Thymus (tissue), 11 donors: Measurements from ENCODE around the gene ARHGAP18. TPM values are rescaled to one million over a fixed set of nuclear protein-coding genes. Genes with fewer than 3 reads are reported as not detected.
A peak's percentile ranks its signal among the peaks of the same experiment; 100 is the strongest.

ENCODE experiments used
- DNase-seq, 9 donors: peaks; one replicate each; pipeline ENCODE4 v3.0.0-alpha.2; 2013; ENCODE audit warnings: low spot score in 9 of 9, low read depth in 6 of 9, missing footprints in 1 of 9
- H3K27ac ChIP-seq, 2 donors: one replicate each; pipeline ENCODE4 v1.5.1; 2013; ENCODE audit warnings: control low read depth in 1 of 2, low read depth in 1 of 2, low read length in 1 of 2, mild to moderate bottlenecking in 1 of 2, moderate library complexity in 1 of 2
- H3K27me3 ChIP-seq, 2 donors: one replicate each; pipeline ENCODE4 v1.5.1; 2013; ENCODE audit warnings: low read length in 1 of 2; ENCODE audit not compliant: control insufficient read depth in 2 of 2, insufficient read depth in 1 of 2
- H3K36me3 ChIP-seq, 2 donors: one replicate each; pipeline ENCODE4 v1.5.1; 2013; ENCODE audit warnings: low read length in 1 of 2, mild to moderate bottlenecking in 1 of 2, moderate library complexity in 1 of 2; ENCODE audit not compliant: control insufficient read depth in 2 of 2, insufficient read depth in 2 of 2
- H3K4me1 ChIP-seq, 2 donors: one replicate each; pipeline ENCODE4 v1.5.1; 2013; ENCODE audit warnings: low read length in 2 of 2; ENCODE audit not compliant: control insufficient read depth in 2 of 2, insufficient read depth in 2 of 2
- H3K4me3 ChIP-seq, 2 donors: one replicate each; pipeline ENCODE4 v1.5.1; 2013; ENCODE audit warnings: low read length in 2 of 2, control low read depth in 1 of 2, mild to moderate bottlenecking in 1 of 2
- H3K9me3 ChIP-seq, 2 donors: one replicate each; pipeline ENCODE4 v1.5.1; 2013; ENCODE audit warnings: low read length in 1 of 2, mild to moderate bottlenecking in 1 of 2; ENCODE audit not compliant: control insufficient read depth in 2 of 2, insufficient read depth in 1 of 2
- WGBS: extraction: QIAGEN DNeasy Blood & Tissue Kit; methylation state at CpG from one replicate; pipeline ENCODE4 v1.1.7; 2013; 5-methylcytosine and 5-hydroxymethylcytosine counted together
- polyA plus RNA-seq: library from polyadenylated mRNA; stranded (reverse); fragments of 200-250 nt; gene quantifications from one replicate; pipeline ENCODE4 v1.2.3, GENCODE V29; 2013
- total RNA-seq: library from RNA; stranded (reverse); fragments of 120-200 nt; gene quantifications from one replicate; pipeline ENCODE4 v1.2.4, GENCODE V29; 2013
- donor health status: healthy.

The ARHGAP18 gene
- total and polyA plus RNA-seq, 2 donors: 8.2 to 11.8 TPM

DNA sequence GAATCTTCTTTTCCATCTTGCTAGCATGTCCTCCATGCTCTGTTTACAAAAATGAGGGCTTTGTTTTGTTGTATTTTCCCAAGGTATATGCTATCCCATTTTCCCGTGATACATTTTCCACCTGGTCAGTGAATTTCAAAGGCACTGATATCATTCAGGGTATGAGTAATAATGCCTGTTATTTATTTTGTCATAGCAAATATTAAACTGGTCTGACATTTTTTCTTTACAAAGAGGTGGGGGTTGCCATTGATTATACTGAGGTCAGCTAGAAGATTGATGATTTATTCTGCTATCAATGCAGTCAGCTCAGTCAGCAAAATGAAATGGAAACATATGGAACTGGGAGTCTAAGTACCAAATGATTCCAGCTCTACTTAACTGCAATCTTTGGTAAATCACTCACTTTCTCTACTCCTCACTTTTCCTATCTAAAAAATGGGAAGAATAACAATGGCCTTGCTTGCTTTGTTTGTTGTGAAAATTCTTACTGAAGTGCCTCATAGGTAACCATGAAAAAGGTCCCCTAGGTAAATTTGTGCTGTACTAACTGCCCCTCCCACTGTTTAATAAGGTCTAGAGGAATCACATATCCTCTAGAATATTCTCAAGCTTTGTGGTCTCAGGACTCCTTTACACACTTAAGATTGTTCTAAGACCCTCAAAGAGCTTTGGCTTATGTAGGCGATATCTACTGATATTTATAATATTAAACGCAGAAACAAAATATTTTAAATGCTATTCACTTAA, 64.0 kb downstream of the ARHGAP18 start:
- WGBS: 97% methylated on average over 3 of the region's 3 CpGs
- Histone ChIP-seq H3K9me3 (no peaks in the 10 kb centered on the region), H3K27ac (no peak overlapping the region), H3K4me3 (no peak overlapping the region), H3K4me1 (no peaks in the 10 kb centered on the region), H3K36me3 (no peaks in the 10 kb centered on the region), H3K27me3 (no peaks in the 10 kb centered on the region)
- DNase-seq: no peak

DNA sequence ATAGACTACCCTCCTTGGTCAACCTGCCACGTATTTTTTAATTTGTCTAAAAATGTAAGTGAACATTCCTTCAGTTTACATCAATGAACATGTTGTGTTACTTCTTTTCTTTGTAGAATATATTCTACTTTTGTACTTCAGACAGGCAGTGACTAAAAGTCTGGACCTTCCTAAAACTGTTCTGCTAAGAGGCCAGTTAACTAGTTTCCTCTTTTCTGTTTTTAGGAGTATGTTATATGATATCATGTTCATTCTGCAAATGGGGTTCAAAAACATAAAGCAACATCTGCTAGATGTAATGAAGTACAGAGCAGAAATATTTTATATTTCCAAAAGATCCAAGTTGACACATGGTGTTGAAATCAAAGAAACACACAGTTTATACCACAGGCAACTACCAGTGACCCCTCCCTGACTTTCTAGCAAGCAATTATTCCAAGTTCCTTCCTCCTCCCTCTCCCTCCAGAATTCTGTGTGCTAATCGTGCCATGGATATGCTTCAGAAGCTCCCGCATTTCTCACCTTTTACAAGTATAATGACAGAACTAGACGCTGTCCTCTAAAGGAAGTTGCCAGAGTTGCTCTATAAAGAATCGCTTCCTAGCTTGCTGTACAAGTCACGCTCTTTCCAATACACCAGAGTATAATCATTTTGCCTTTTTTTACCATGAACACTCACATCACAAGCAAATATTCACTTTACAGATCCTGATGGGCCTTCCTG, 64.7 kb downstream of the ARHGAP18 start:
- no peak overlapping the region for H3K27ac ChIP-seq
- DNase-seq: no peak
- no peaks in the 10 kb centered on the region for H3K9me3 ChIP-seq
- 84% methylated on average over 6 of the region's 6 CpGs for WGBS
- no peaks in the 10 kb centered on the region for H3K4me1 ChIP-seq
- H3K27me3 ChIP-seq: no peaks in the 10 kb centered on the region
- no peaks in the 10 kb centered on the region for H3K36me3 ChIP-seq
- no peak overlapping the region for H3K4me3 ChIP-seq

DNA sequence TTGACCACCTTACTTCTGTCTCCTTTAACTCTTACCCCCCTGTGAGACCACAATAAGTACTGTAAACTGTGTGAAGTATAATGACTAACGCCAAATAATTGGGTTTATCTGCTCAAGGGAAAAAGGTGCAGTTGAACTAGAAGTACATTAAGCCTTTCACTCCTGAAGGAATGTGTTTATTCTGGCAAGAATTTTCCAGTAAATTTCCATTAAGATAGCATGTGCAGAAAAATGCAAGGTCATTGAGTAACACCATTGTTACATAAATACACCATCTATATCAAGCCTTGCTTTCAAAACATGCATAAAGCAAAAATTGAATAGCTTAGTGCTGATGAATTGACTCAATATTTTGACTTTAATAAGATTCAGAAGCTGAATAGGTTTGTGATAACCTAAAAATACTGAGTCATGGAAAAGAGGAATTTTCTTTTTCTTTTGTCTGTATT, 65.4 kb downstream of the ARHGAP18 start:
- H3K36me3 ChIP-seq: no peaks in the 10 kb centered on the region
- no peaks in the 10 kb centered on the region for H3K4me1 ChIP-seq
- 92% methylated on average over 1 of the region's 1 CpG for WGBS
- H3K9me3 ChIP-seq: no peaks in the 10 kb centered on the region
- H3K27ac ChIP-seq: no peak overlapping the region
- no peak overlapping the region for H3K4me3 ChIP-seq
- DNase-seq: no peak
- H3K27me3 ChIP-seq: no peaks in the 10 kb centered on the region

DNA sequence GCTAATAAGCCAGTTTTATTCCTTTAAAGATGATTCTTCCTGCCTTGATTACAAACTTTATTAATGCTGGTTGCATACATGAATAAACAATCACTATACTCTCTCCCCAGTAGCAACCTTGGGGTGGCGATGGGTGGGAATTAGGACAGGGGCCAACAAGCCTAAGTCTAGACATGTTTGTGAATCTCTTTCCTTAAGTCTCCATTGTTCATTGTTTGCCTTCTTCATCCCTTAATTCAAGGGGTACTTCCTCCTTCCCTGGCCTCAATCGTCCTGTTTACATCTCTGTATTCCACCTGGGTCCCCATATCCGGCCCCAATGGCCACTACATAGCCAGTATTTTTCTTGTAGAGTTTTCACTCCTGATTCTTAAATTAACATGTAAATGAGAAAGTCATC, 66.0 kb downstream of the ARHGAP18 start:
- H3K27ac ChIP-seq: no peak overlapping the region
- no peaks in the 10 kb centered on the region for H3K9me3 ChIP-seq
- no peak overlapping the region for H3K4me3 ChIP-seq
- no peaks in the 10 kb centered on the region for H3K4me1 ChIP-seq
- no peaks in the 10 kb centered on the region for H3K27me3 ChIP-seq
- H3K36me3 ChIP-seq: no peaks in the 10 kb centered on the region
- 98% methylated on average over 3 of the region's 3 CpGs for WGBS
- DNase-seq: no peak

DNA sequence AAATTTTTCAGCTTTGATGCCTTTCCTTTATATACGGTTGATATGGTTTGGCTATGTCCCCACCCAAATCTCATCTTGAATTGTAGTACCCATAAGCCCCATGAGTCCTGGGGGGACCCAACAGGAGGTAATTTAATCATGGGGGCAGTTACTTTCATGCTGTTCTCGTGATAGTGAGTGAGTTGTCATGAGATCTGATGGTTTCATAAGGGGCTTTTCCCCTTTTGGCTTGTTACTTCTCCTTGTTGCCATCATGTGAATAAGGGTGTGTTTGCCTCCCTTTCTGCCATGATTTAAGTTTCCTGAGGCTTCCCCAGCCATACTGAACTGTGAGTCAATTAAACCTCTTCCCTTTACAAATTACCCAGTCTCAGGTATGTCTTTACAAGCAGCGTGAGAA, 66.8 kb downstream of the ARHGAP18 start:
- DNase-seq: no peak
- no peak overlapping the region for H3K27ac ChIP-seq
- H3K9me3 ChIP-seq: no peaks in the 10 kb centered on the region
- no peaks in the 10 kb centered on the region for H3K36me3 ChIP-seq
- H3K4me3 ChIP-seq: no peak overlapping the region
- H3K27me3 ChIP-seq: no peaks in the 10 kb centered on the region
- H3K4me1 ChIP-seq: no peaks in the 10 kb centered on the region
- WGBS: 97% methylated on average over 3 of the region's 3 CpGs

DNA sequence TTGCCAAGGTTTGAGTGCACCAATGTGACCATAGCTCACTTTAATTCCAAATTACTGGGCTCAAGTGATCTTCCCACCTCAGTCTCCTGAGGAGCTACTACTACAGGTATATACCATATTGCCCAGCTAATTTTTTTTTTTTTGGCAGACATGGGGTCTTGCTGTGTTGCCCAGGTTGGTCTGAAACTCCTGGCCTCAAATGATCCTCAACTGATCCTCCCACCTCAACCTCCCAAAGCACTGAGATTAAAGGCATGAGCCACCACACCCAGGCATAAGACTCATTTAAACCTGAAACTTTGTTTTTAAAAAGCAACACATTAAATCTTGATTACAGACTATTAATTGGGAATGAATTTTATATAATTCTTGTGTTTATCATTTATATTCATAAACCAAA, 67.7 kb downstream of the ARHGAP18 start:
- no peak overlapping the region for H3K4me3 ChIP-seq
- no peaks in the 10 kb centered on the region for H3K4me1 ChIP-seq
- H3K36me3 ChIP-seq: no peaks in the 10 kb centered on the region
- H3K27ac ChIP-seq: no peak overlapping the region
- no peaks in the 10 kb centered on the region for H3K27me3 ChIP-seq
- no peaks in the 10 kb centered on the region for H3K9me3 ChIP-seq
- DNase-seq: no peak

DNA sequence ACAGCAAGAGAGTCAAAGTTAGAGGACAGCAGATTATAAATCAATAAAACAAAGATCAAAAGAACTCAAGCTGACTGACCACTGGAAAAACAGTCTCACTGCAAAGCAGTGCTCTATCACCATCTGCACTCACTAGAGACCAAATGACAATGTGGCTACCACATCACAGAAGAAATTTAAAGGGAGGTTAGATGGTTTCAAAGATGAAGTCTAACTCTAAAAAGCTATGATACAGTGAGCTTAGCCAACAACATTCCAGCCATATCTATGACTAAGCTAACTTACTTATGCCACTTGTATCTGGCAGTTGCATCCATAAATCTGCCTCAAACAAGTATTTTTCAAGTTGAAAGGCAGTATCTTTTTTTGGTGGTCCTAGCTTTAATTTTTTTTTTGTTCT, 68.6 kb downstream of the ARHGAP18 start:
- Histone ChIP-seq H3K4me1 (no peaks in the 10 kb centered on the region), H3K36me3 (no peaks in the 10 kb centered on the region), H3K4me3 (no peak overlapping the region), H3K27ac (no peak overlapping the region), H3K9me3 (no peaks in the 10 kb centered on the region), H3K27me3 (no peaks in the 10 kb centered on the region)
- no peak for DNase-seq

DNA sequence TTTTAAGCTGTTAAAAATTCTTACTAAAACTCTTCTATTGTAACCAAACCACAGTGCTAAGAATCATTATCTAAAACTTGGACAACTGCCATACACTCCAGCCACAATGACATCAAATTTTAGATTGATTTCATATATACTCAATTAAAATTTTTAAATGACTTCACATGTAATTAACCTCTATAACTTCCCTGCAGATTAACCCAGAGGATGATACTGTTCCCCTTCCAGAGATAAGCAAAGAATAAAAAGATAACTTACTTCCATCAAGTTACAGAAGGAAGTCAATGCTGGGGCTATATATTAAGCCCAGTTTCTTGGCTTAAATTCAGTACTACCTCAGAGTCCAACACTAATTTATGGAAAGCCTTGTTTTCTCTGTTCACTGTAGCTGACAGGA, 71.3 kb downstream of the ARHGAP18 start:
- no peaks in the 10 kb centered on the region for H3K27me3 ChIP-seq
- H3K4me3 ChIP-seq: no peak overlapping the region
- H3K36me3 ChIP-seq: no peaks in the 10 kb centered on the region
- H3K27ac ChIP-seq: no peak overlapping the region
- no peaks in the 10 kb centered on the region for H3K9me3 ChIP-seq
- DNase-seq: no peak
- H3K4me1 ChIP-seq: no peaks in the 10 kb centered on the region

DNA sequence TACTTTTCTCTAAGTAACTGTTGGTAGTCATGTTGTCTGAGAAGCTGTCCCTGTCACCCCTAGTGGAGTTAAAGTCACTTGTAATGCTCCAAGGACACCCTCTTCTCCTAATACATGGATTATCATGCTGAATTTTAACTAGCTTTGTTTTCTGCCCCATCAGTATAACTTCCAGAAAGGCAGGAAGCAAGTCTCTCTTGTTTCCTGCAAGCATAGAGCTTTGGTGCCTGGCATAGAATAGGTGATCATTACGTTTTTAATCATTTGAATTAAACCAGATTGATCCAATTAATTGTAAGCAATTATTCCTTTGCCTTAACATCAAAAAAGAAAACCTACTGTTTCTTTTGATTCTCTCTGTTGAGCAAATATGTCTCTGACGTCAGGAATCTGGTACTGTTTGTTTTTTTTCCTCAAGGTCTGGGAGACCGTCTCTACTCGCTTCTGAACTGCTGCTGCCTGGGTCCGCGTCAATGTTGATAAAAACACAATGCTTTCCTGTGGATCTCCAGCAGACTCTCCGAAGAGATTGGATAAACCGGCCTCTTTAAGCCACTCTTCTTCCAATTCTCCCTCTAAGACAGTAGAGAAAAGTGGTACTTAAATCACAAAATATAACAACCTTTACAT, 71.8 kb downstream of the ARHGAP18 start:
- no peaks in the 10 kb centered on the region for H3K4me1 ChIP-seq
- H3K27ac ChIP-seq: peak overlapping the region in 1 of 2 donors; percentile 48
- no peak for DNase-seq
- no peaks in the 10 kb centered on the region for H3K9me3 ChIP-seq
- H3K36me3 ChIP-seq: no peaks in the 10 kb centered on the region
- WGBS: 93% methylated on average over 8 of the region's 8 CpGs
- no peaks in the 10 kb centered on the region for H3K27me3 ChIP-seq
- H3K4me3 ChIP-seq: no peak overlapping the region
